GM12892 (cell line): ENCODE measurements around the gene NEK8.

Experiments used
- DNase-seq: peaks from one replicate; pipeline ENCODE4 v3.0.0; 2011; ENCODE audit not compliant: insufficient read length
- FAIRE-seq: peaks from 2 replicates; lab custom pipeline; 2011; peaks lifted over from hg19 to GRCh38; lab: Jason Lieb, UNC
- POLR2A ChIP-seq: IDR thresholded peaks from 2 replicates; pipeline ENCODE4 v1.6.1; 2011; ENCODE audit warnings: low read depth, low read length, control low read depth
- POLR2AphosphoS5 ChIP-seq: IDR thresholded peaks from 2 replicates; pipeline ENCODE4 v1.6.1; 2011; ENCODE audit warnings: low read depth, low read length, control low read depth
- TAF1 ChIP-seq: IDR thresholded peaks from 2 replicates; pipeline ENCODE4 v1.6.1; 2011; ENCODE audit warnings: low read depth, mild to moderate bottlenecking, control low read depth, low read length, borderline replicate concordance

The NEK8 gene

GRCh38 chr17:28702026-28702751 is 26.4 kb upstream of the NEK8 start:
- no peak for FAIRE-seq
- TF ChIP-seq POLR2A, result no peak
- TF ChIP-seq TAF1, result no peak
- no peak for TF ChIP-seq POLR2AphosphoS5
- no peak for DNase-seq

GRCh38 chr17:28702752-28703150 is 25.8 kb upstream of the NEK8 start:
- TF ChIP-seq POLR2AphosphoS5, result no peak
- no peak for TF ChIP-seq TAF1
- TF ChIP-seq POLR2A, result no peak
- FAIRE-seq (no peak), DNase-seq (no peak)

- DNase-seq, result no peak
- TF ChIP-seq TAF1 (no peak), POLR2A (no peak), POLR2AphosphoS5 (no peak)
- FAIRE-seq, result no peak
Measured at GRCh38 chr17:28703552-28704218, 24.9 kb upstream of the NEK8 start.

- FAIRE-seq (no peak), DNase-seq (no peak)
- no peak for TF ChIP-seq POLR2AphosphoS5
- no peak for TF ChIP-seq POLR2A
- TF ChIP-seq TAF1, result no peak
Measured at GRCh38 chr17:28704219-28704858, 24.2 kb upstream of the NEK8 start.

- no peak for TF ChIP-seq POLR2A
- no peak for TF ChIP-seq TAF1
- TF ChIP-seq POLR2AphosphoS5, result no peak
- no peak for FAIRE-seq
- no peak for DNase-seq
Measured at GRCh38 chr17:28705074-28705659, 23.4 kb upstream of the NEK8 start.

- FAIRE-seq (no peak), DNase-seq (no peak)
- TF ChIP-seq POLR2A (no peak), POLR2AphosphoS5 (no peak), TAF1 (no peak)
Measured at GRCh38 chr17:28705728-28706334, 22.8 kb upstream of the NEK8 start.

- TF ChIP-seq POLR2AphosphoS5 (no peak), TAF1 (no peak), POLR2A (no peak)
Measured at GRCh38 chr17:28706471-28707338, 21.9 kb upstream of the NEK8 start.

GRCh38 chr17:28707339-28707720 is 21.3 kb upstream of the NEK8 start:
- no peak for TF ChIP-seq POLR2A
- no peak for TF ChIP-seq TAF1
- DNase-seq (no peak), FAIRE-seq (no peak)

More at GRCh38 chr17:28706471-28707338, 21.9 kb upstream of the NEK8 start:
- DNase-seq (no peak), FAIRE-seq (no peak)

- FAIRE-seq (no peak), DNase-seq (peak; percentile 94)
- TF ChIP-seq POLR2AphosphoS5 (peak; percentile 55), POLR2A (peak; percentile 80), TAF1 (no peak)
Measured at GRCh38 chr17:28710861-28711722, 17.5 kb upstream of the NEK8 start.

- no peak for FAIRE-seq
- no peak for DNase-seq
- no peak; the same call in 1 of the 2 replicates for TF ChIP-seq POLR2A
Measured at GRCh38 chr17:28711723-28712031, 16.9 kb upstream of the NEK8 start, which contains the start of gene PROCA1. TSS of gene PROCA1 (minus strand) at chr17:28711888. CDS start at chr17:28711660, 228 bp downstream.
